GM23338 (cell line): ENCODE measurements around the gene TUG1. TPM values are rescaled to one million over a fixed set of nuclear protein-coding genes. Genes with fewer than 3 reads are reported as not detected.

Source experiments
- ATAC-seq: fragments of 200-7000 bp; cut with Tn5 transposase; 3 replicates; pipeline ENCODE4 v1.9.1; 2020
- DNase-seq: peaks from one replicate; pipeline ENCODE4 v3.0.0-alpha.2; 2015; ENCODE audit warnings: low spot score
- H2AFZ ChIP-seq: fragments of 200-600 bp; sonication (generic); 2 replicates; pipeline ENCODE4 v1.8.0; 2016; ENCODE audit warnings: antibody characterized with exemption, mild to moderate bottlenecking, moderate library complexity
- H3F3A ChIP-seq: fragments of 200-600 bp; sonication (generic); replicated peaks from 2 replicates; pipeline ENCODE4 v1.8.0; 2017; ENCODE audit warnings: antibody characterized with exemption, mixed run types, low read depth
- H3K27ac ChIP-seq: fragments of 200-600 bp; sonication (generic); 2 replicates; pipeline ENCODE4 v1.6.1; 2016; ENCODE audit warnings: low read depth
- H3K27me3 ChIP-seq: fragments of 200-600 bp; sonication (generic); 2 replicates; pipeline ENCODE4 v1.8.0; 2016; ENCODE audit warnings: mild to moderate bottlenecking, mixed run types, moderate library complexity; ENCODE audit not compliant: insufficient read depth
- H3K36me3 ChIP-seq: fragments of 200-600 bp; sonication (generic); 2 replicates; pipeline ENCODE4 v1.8.0; 2016; ENCODE audit warnings: mild to moderate bottlenecking; ENCODE audit not compliant: insufficient read depth
- H3K4me1 ChIP-seq: fragments of 200-600 bp; sonication (generic); 2 replicates; pipeline ENCODE4 v1.8.0; 2016; ENCODE audit warnings: mild to moderate bottlenecking, moderate library complexity; ENCODE audit not compliant: insufficient read depth
- H3K4me2 ChIP-seq: fragments of 200-600 bp; sonication (generic); 2 replicates; pipeline ENCODE4 v1.7.1; 2017; ENCODE audit warnings: mixed run types
- H3K4me3 ChIP-seq: fragments of 200-600 bp; sonication (generic); 2 replicates; pipeline ENCODE4 v1.6.1; 2016; ENCODE audit warnings: mixed run types
- H3K79me2 ChIP-seq: fragments of 200-600 bp; sonication (generic); replicated peaks from 2 replicates; pipeline ENCODE4 v1.8.0; 2017; ENCODE audit warnings: mild to moderate bottlenecking; ENCODE audit not compliant: insufficient read depth
- H3K9me2 ChIP-seq: fragments of 200-600 bp; sonication (generic); 2 replicates; pipeline ENCODE4 v1.8.0; 2017; ENCODE audit not compliant: insufficient read depth
- H4K20me1 ChIP-seq: fragments of 200-600 bp; sonication (generic); replicated peaks from 2 replicates; pipeline ENCODE4 v1.8.0; 2017; ENCODE audit warnings: mild to moderate bottlenecking; ENCODE audit not compliant: insufficient read depth
- H3K27ac Mint-ChIP-seq: 2 replicates; pipeline ENCODE4 v1.8.0; 2020; ENCODE audit warnings: inconsistent platforms, mild to moderate bottlenecking, moderate library complexity, mixed read lengths
- H3K27me3 Mint-ChIP-seq: 3 replicates; pipeline ENCODE4 v1.8.0; 2022; ENCODE audit warnings: low read depth, mild to moderate bottlenecking, moderate library complexity, mixed read lengths, inconsistent platforms; ENCODE audit not compliant: insufficient read depth, poor library complexity
- H3K36me3 Mint-ChIP-seq: 3 replicates; pipeline ENCODE4 v1.8.0; 2021; ENCODE audit warnings: low read depth, mild to moderate bottlenecking, inconsistent platforms, moderate library complexity, mixed read lengths
- H3K4me1 Mint-ChIP-seq: 3 replicates; pipeline ENCODE4 v1.8.0; 2020; ENCODE audit warnings: mild to moderate bottlenecking, inconsistent platforms, mixed read lengths
- H3K4me3 Mint-ChIP-seq: 3 replicates; pipeline ENCODE4 v1.8.0; 2021; ENCODE audit warnings: moderate library complexity, mild to moderate bottlenecking, inconsistent platforms, mixed read lengths
- H3K9me3 Mint-ChIP-seq: 3 replicates; pipeline ENCODE4 v1.8.0; 2020; ENCODE audit warnings: moderate library complexity, mild to moderate bottlenecking, inconsistent platforms, mixed read lengths
- CREB1 ChIP-seq: fragments of 250-450 bp; sonication (Bioruptor Pico); IDR thresholded peaks from 2 replicates; pipeline ENCODE4 v1.5.0; 2020; ENCODE audit warnings: low read depth, mild to moderate bottlenecking, moderate library complexity
- ETS1 ChIP-seq: IDR thresholded peaks from 2 replicates; pipeline ENCODE4 v1.6.1; 2016; ENCODE audit warnings: antibody characterized with exemption
- JUNB ChIP-seq: IDR thresholded peaks from one replicate; pipeline ENCODE4 v1.6.1; 2016; ENCODE audit warnings: antibody characterized with exemption; ENCODE audit not compliant: unreplicated experiment
- NANOG ChIP-seq: IDR thresholded peaks from 2 replicates; pipeline ENCODE4 v1.6.1; 2016; ENCODE audit warnings: antibody characterized with exemption, borderline replicate concordance
- REST ChIP-seq: IDR thresholded peaks from one replicate; pipeline ENCODE4 v1.6.1; 2018; ENCODE audit warnings: antibody characterized with exemption; ENCODE audit not compliant: unreplicated experiment
- STAT1 ChIP-seq: IDR thresholded peaks from one replicate; pipeline ENCODE4 v1.6.1; 2016; ENCODE audit warnings: antibody characterized with exemption; ENCODE audit not compliant: unreplicated experiment
- ZNF462 ChIP-seq: fragments of 250-450 bp; sonication (Bioruptor Pico); IDR thresholded peaks from 2 replicates; pipeline ENCODE4 v1.5.0; 2020; ENCODE audit warnings: mild to moderate bottlenecking, moderate library complexity
- polyA plus RNA-seq: library from polyadenylated mRNA; unstranded; fragments of >200 nt; fragmentation: Nextera tagmentation; extraction: Ambion mirVana; gene quantifications from 2 replicates; pipeline ENCODE4 v1.2.1, GENCODE V29; 2016
- total RNA-seq: library from RNA; depleted of rRNA; stranded (reverse); fragments of >200 nt; shearing (Covaris generic); gene quantifications from 2 replicates; pipeline ENCODE4 v1.2.3, GENCODE V29; 2014

Gene TUG1
- total and polyA plus RNA-seq, 2 experiments from 2014 or later = 58.3 to 125 TPM

- TF ChIP-seq ETS1 (no peak), CREB1 (no peak), STAT1 (no peak), ZNF462 (CRISPR knock-in tag) (no peak)
Observed at GRCh38 chr22:30996462-30996861, 27.4 kb downstream of the TUG1 start (continued).

- peaks cover 5% of the 10 kb centered on the region; the same call in 1 of the 2 replicates for H3K9me2 ChIP-seq
- no peak overlapping the region for H3K27ac ChIP-seq
- H3K4me1 Mint-ChIP-seq = no peaks in the 10 kb centered on the region
- peaks cover 2% of the 10 kb centered on the region; the same call in 1 of the 3 replicates for H3K9me3 Mint-ChIP-seq
- no peaks in the 10 kb centered on the region for H3K36me3 ChIP-seq
- no peak overlapping the region for H3K4me3 Mint-ChIP-seq
- no peak overlapping the region for H3K4me3 ChIP-seq
- H3K36me3 Mint-ChIP-seq = no peaks in the 10 kb centered on the region; the same call in 2 of the 3 replicates
- H3K27me3 ChIP-seq = no peaks in the 10 kb centered on the region
- no peak overlapping the region for H3K27ac Mint-ChIP-seq
- H3F3A ChIP-seq = no peaks in the 10 kb centered on the region
- H3K79me2 ChIP-seq = no peaks in the 10 kb centered on the region
- no peaks in the 10 kb centered on the region for H3K4me1 ChIP-seq
- no peak overlapping the region for H2AFZ ChIP-seq
- peaks cover 4% of the 10 kb centered on the region for H3K27me3 Mint-ChIP-seq
- H3K4me2 ChIP-seq = no peak overlapping the region
- H4K20me1 ChIP-seq = no peaks in the 10 kb centered on the region; the same call in 1 of the 2 replicates
- ATAC-seq = no peak
- DNase-seq = peak; percentile 14
- TF ChIP-seq NANOG = no peak
- no peak for TF ChIP-seq CREB1
- TF ChIP-seq JUNB = no peak
- TF ChIP-seq REST = no peak
Observed at GRCh38 chr22:30998329-30998728, 29.3 kb downstream of the TUG1 start.
